HG03039 (cell line): Measurements from ENCODE around the gene POLDIP2.

Source experiments
- ATAC-seq: cut with Tn5 transposase; IDR thresholded peaks from one replicate; pipeline ENCODE4 v1.9.1; 2021; ENCODE audit warnings: mild to moderate bottlenecking, moderate library complexity; ENCODE audit not compliant: unreplicated experiment

The POLDIP2 gene

DNA sequence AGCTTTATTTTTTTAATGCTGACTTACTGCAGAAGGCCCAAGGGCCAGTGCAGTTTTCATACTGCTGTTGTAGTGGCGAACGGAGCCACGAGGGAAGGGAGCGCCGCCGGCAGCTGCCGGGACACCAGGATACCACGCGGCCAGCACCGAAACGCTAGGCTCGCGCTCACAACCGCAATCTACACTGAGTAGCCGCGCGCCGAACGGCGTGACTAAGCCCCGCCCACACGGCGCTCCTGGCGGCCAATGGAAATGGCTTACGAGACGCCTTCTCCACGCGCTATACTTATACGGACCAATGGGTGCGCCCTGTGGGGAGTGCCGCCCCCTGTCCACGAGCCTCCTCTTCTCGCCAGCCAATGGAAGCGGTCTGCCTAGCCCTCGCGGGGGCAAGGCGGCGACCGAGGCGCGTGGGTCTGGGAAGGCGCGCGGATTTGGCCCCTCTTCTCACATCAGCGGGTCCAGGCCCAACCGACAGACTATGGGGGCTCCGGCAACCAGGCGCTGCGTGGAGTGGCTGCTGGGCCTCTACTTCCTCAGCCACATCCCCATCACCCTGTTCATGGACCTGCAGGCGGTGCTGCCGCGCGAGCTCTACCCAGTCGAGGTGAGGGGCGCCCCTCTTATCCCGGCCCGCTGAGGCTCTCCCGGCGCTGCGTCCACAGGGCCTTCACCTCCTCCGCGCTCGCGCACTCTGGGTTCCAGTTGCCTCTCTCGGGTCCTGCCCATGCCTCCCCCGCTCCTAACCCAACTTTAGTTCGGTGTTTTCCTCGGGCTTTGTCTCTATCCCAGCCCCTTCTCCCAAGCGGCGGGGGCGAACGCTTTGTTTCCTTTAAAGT is 38.3 kb downstream of the POLDIP2 start, which contains the start of gene TMEM97:
Gene TMEM97, plus strand, starts transcription at position 442 of the 839 bp plus-strand sequence. Its CDS starts 40 bp downstream, at position 482.
- peak; percentile 92 for ATAC-seq

DNA sequence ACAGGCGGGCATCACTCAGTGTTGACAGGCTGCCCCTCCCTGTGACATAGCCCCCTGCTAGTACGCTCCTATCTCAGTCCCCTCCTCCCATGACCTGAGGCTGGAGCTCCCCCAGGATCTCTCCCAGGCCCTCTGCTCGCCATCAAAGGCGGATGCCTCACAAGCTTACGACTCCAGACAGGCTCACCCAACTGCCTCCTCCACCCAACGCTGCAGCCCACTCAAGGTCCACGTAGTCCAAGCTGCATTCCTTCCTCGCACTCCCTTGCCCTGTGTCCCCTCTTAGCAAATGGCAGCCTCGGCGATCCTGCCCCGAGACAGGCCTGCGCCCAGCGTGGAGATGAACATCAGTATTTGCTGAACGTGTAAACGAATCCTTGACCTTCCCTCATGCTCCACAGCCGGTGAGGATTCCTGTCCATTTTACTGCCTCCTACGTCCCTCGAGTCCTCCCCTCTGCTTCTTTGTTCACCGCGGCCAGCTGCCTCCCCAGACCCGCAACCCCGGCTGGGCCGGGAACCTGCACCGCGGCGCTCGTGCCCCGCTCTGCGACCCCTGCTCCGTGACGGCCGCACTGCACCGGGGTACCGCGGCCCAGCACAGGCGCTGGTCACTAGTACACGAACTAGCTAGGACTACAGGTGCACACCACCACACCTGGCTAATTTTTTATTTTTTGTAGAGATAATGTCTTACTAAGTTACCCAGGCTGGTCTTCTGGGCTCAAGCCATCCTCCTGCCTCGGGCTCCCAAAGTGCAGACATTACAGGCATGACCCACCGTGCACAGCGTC is 39.2 kb downstream of the POLDIP2 start:
- ATAC-seq, result no peak

DNA sequence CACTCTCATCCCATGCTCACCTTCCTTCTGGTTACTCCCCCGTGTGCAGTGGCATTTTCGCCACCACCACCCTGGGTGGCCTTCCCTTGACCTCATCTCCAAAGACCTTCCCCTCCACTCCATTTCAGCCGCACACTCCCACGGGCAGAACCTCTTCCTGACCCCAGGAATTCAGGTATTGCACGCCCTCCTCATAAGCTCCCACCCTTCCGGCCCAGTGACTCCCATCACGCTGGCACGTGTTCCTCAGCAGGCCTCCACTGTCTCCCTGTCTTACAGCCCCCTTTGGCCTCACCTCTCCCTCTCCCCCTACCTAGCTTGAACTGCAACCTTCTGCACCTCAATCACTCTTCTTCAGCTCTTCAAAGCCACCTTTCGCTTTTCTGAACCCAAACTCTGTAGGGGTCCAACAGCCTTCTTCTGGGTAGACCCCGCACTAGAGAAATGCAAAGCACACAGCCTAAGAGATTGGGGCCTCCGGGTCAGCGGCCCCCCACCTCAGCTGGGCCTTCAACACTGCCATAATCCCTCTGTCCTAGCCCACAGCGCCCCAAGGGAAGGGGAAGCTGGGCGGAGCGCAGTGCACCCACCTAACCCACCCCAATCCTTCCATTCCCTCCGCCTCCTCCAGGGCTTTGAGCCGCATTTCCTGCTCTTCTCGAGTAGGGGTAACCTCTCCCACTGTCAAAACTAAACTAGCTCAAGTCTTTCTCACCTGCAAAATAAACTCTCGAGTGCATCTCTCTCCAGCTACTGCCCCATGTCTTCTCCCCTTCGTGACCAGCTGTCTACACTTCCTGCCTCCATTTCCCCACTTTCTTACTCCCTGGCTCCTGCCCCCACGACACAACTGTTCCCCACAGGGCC is 40.0 kb downstream of the POLDIP2 start:
- no peak for ATAC-seq

DNA sequence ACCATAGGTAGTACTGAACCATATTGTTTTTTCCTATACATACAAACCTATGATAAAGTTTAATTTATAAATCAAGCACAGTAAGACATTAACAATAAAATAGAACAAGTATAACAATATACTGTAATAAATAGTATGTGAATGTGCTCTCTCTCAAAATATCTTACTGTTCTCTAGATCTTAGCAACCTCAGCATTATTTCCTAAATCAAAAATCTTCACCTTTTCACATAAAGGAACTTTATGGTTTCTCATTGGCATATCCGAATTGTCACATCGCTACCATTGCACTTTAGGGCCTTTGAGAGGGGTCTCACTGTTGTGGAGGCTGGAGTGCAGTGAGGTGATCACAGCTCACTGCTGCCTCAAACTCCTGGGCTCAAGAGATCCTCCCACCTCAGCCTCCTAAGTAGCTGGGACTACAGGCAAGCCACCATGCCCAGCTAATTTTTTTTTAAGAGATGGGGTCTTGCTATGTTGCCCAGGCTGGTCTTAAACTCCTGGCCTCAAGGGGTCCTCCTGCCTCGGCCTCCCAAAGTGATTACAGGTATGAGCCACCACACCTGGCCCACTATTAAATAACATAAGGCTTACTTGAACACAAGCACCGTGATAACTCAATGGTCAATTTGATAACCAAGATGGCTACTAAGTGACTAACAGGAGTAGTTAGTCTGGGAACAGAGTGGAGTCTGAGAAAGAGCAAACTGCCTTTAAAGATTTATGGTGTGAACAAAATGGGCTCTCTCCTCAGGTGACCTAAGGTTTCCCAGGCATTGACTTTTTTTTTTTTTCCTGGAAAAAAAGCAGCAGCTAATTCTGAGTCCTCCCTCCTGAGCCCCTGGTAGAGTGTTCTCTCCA is 41.3 kb downstream of the POLDIP2 start:
- no peak for ATAC-seq

DNA sequence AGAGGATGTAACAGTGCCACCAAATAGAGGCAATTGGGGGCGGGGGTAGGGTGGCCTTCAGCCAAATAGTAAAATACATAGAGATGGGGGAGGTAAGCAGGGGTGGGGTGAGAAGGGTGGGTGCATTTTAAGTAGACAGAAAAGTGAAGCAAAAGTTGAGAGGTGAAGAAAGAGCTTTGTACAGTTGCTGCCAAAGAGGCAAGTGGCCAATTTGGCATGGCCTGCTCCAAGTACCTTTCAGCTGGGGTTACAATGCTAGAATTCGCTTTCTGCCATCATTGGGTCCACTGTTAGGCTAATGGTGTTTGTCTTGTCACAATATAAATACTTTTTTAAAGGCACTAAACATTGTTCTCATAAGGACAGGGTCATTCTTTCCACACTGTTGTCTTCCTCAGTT is 43.5 kb downstream of the POLDIP2 start:
- no peak for ATAC-seq

DNA sequence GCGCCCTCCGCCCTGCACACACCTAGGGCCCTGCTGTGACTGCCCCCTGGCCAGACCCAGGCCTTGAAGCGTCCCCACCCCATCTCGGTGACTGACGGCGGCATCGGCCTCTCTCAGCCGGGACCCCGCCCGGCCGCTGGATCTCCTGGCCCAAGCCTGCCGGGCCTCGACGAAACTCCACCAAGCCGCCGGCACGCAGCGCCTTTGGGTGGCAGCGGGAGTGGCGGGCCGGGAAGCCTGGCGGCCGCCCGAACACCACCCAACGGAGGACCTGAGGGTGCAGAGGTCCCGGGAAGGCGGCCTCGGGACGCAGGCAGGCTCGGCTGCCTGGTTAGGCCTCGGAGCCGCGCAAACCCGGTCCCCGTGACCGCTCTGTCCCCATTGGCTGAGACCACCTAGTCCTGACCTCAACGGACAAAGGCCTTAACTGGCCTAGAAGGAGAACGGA is 50.3 kb downstream of the POLDIP2 start:
- no peak for ATAC-seq

DNA sequence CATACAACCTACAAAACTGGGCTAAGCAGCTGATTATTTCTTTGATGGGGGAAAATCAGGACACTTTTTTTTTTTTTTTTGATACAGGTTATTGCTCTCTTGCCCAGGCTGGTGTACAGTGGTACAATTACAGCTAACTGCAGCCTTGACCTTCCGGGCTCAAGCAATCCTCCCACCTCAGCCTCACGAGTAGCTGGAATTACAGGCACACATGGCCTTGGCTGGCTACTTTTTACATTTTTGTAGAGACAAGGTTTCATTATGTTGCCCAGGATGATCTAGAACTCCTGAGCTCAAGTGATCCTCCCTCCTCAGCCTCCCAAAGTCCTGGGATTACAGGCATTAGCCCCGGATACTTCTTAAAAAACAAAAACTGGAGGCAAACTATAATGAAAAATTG is 58.9 kb downstream of the POLDIP2 start:
- no peak for ATAC-seq
